GM12878 (cell line): Measurements from ENCODE around the gene CDH2.

Source experiments
- EP300 ChIP-seq, 2 experiments: fragments of 150-350 bp in 1 of 2; IDR thresholded peaks; 2 replicates each; pipeline ENCODE4 v1.6.1; 2011 to 2012; ENCODE audit warnings: low read depth in 2 of 2, low read length in 2 of 2, borderline replicate concordance in 1 of 2, improper control_type of control experiment in 1 of 2, inconsistent platforms in 1 of 2; ENCODE audit not compliant: control insufficient read depth in 1 of 2
- MXI1 ChIP-seq: fragments of 150-350 bp; IDR thresholded peaks from 2 replicates; pipeline ENCODE4 v1.6.1; 2011; ENCODE audit warnings: low read depth, mild to moderate bottlenecking, inconsistent platforms, low read length, improper control_type of control experiment
- POLR2A ChIP-seq: IDR thresholded peaks from 2 replicates; pipeline ENCODE4 v1.6.1; 2011; ENCODE audit warnings: low read depth, mild to moderate bottlenecking, low read length
- POLR2AphosphoS5 ChIP-seq: IDR thresholded peaks from 2 replicates; pipeline ENCODE4 v1.6.1; 2011; ENCODE audit warnings: mild to moderate bottlenecking, low read length, inconsistent platforms
- ZBED1 ChIP-seq: IDR thresholded peaks from 2 replicates; pipeline ENCODE4 v1.6.1; 2016; ENCODE audit warnings: borderline replicate concordance
- TF ChIP-seq, protein P1 (sequence below), 3 experiments: IDR thresholded peaks in 2 of 3; conservative IDR thresholded peaks in 1 of 3; 2 replicates each; pipeline ENCODE4 v1.5.1; 2011; ENCODE audit warnings: low read depth in 3 of 3, low read length in 3 of 3, mild to moderate bottlenecking in 3 of 3, control low read depth in 2 of 3, moderate library complexity in 2 of 3, inconsistent platforms in 1 of 3, mixed read lengths in 1 of 3; ENCODE audit not compliant: control insufficient read depth in 2 of 3, insufficient read depth in 1 of 3; ENCODE audit errors: extremely low read depth in 1 of 3

DNA sequence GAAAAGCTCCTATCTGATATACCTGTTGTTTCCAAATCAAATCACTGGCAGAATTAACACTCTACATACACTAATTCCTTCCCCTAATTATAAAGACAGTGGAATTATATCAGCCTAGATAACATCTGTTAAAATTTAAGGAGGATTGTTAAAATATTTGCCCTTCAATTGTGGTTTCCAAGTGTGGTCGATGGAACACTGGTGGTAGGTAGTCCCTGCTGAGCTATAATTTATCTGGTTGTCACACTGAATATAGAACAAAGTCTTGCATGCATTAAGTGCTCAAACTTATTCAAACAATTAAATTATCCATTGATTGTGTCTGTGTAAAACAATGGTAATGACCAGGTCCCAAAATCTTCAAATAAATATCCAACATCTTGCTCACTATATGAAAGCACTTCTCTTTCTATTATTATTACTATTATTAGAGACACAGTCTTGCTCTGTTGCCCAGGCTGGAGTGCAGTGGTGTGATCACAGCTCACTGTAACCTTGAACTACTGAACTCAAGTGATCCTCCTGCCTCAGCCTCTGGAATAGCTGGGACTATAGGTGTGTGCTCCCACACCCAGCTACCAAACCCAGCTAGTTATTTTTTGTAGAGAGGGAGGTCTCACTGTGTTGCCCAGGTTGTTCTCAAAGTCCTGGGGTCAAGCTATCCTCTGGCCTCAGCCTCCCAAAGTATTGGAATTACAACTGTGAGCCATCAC lies 12.0 kb downstream of the CDH2 start:
- no peak for TF ChIP-seq EP300 (IDR thresholded peaks at IDR 0.05; ENCODE audit: borderline replicate concordance in 1 of 2, control insufficient read depth in 1 of 2, low read depth in 2 of 2, low read length in 2 of 2)
- no peak for TF ChIP-seq MXI1
- TF ChIP-seq POLR2AphosphoS5, result no peak
- TF ChIP-seq, protein P1, sequence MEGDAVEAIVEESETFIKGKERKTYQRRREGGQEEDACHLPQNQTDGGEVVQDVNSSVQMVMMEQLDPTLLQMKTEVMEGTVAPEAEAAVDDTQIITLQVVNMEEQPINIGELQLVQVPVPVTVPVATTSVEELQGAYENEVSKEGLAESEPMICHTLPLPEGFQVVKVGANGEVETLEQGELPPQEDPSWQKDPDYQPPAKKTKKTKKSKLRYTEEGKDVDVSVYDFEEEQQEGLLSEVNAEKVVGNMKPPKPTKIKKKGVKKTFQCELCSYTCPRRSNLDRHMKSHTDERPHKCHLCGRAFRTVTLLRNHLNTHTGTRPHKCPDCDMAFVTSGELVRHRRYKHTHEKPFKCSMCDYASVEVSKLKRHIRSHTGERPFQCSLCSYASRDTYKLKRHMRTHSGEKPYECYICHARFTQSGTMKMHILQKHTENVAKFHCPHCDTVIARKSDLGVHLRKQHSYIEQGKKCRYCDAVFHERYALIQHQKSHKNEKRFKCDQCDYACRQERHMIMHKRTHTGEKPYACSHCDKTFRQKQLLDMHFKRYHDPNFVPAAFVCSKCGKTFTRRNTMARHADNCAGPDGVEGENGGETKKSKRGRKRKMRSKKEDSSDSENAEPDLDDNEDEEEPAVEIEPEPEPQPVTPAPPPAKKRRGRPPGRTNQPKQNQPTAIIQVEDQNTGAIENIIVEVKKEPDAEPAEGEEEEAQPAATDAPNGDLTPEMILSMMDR (IDR thresholded peaks at IDR 0.05 in 2 of 3, conservative IDR thresholded peaks at IDR 0.05 in 1 of 3; ENCODE audit: control insufficient read depth in 2 of 3, extremely low read depth in 1 of 3, insufficient read depth in 1 of 3, low read depth in 3 of 3, low read length in 3 of 3), result no peak
- TF ChIP-seq POLR2A, result no peak
- TF ChIP-seq ZBED1, result no peak
